DOHH2 (cell line): ENCODE results near the gene CACNA1A.

Experiments used
- EZH2phosphoT487 ChIP-seq: fragments of 200-600 bp; sonication (generic); IDR thresholded peaks from 2 replicates; pipeline ENCODE4 v1.6.1; 2017; ENCODE audit warnings: borderline replicate concordance, mild to moderate bottlenecking, antibody characterized with exemption, low read length, moderate library complexity, mixed read lengths
- TF ChIP-seq, protein P1 (sequence below): fragments of 200-600 bp; sonication (generic); IDR thresholded peaks from one replicate; pipeline ENCODE4 v1.5.1; 2014; ENCODE audit warnings: antibody characterized with exemption, mild to moderate bottlenecking, low read depth, low read length; ENCODE audit not compliant: poor library complexity, severe bottlenecking

DNA sequence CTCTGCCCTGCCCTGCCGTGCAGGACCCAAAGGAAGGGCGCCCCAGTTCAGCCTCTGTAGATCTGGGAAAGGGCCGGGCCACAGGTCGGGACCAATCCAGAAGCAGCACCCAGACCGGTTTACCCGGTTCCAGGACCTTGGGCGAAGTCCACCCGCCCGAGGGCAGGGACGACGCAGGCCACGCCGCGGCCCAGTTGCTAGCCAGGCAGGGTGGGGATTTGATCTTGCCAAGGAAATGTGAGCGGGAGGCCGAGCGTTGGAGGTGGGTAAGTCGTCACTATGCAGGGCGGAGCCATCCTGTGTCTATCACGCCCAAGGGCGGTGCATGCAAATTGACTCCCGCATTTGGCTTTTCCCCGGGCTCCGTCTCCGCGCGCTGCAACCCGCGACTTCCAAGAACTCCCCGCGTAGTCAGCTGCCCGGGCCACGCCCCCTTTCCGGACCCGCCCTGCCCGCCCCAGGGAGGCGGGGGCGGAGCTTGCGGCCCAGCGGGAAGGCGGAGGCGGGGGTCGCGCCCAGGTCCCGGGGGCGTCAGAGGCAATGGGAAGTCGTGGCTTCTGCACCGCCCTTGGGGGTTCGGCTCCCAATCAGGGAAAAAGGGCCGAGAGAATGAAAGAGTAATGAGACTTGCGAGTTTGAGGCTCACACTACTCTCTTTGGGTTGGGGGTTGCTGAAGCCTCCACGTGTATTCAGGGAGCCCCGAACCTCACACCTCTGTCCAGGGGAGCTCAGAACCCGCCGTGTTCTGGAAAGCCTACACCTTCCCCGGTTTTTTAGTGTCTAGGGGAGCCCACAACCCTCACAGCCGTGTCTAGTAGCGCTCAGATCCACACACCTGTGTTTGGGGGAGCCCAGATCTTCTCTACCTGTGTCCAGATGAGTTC is 343.3 kb downstream of the CACNA1A start:
- TF ChIP-seq, protein P1, sequence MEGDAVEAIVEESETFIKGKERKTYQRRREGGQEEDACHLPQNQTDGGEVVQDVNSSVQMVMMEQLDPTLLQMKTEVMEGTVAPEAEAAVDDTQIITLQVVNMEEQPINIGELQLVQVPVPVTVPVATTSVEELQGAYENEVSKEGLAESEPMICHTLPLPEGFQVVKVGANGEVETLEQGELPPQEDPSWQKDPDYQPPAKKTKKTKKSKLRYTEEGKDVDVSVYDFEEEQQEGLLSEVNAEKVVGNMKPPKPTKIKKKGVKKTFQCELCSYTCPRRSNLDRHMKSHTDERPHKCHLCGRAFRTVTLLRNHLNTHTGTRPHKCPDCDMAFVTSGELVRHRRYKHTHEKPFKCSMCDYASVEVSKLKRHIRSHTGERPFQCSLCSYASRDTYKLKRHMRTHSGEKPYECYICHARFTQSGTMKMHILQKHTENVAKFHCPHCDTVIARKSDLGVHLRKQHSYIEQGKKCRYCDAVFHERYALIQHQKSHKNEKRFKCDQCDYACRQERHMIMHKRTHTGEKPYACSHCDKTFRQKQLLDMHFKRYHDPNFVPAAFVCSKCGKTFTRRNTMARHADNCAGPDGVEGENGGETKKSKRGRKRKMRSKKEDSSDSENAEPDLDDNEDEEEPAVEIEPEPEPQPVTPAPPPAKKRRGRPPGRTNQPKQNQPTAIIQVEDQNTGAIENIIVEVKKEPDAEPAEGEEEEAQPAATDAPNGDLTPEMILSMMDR, result no peak
- TF ChIP-seq EZH2phosphoT487, result no peak
